ENCODE data around the gene LYPD6B.

DNA sequence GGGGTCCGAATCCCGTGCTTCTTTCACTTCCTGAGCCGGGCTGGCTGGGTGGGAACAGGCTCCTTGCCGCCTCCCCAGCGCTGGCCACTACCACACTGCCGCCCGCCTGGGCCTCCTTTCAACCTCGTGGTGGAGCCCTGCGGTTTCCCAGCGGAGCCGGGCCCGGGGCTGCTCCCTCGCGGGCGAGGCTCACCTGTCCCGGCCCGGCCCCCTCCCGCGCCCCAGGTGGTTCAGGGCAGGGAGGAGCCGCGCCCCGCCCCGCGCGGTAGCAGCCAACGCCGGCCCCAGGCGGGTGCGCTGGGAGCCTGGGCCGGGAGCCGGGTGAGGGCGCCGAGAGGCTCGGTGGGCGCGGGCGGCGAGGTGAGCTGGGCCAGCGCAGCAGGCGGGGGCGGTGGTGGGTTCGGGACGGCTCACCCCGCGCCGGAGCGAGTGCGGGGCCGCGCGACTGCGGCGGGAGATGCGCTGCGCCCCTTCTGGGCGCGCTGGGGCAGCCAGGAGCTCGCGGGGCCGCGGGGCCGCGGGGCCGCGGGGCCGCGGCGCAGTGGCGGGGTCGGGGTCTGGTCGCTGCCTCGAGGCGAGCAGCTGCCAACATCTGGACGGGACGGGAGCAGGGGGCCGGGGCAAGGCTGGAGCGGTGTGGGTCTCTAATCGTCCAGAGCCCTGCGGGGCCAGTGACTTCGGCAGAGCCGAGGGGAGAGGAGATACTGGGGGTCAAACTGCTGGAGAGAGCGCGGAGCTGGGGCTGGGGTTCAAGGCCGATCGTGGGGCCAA is at the start of gene LYPD6B:
- TF ChIP-seq YY1 (IDR thresholded peaks at IDR 0.05) (no peak), CTCF (IDR thresholded peaks at IDR 0.05; ENCODE audit: low read depth, low read length, missing input control) (no peak), REST (IDR thresholded peaks at IDR 0.05) (no peak)
- TF ChIP-seq, protein P1, sequence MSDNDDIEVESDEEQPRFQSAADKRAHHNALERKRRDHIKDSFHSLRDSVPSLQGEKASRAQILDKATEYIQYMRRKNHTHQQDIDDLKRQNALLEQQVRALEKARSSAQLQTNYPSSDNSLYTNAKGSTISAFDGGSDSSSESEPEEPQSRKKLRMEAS (IDR thresholded peaks at IDR 0.05) = no peak
